ENCODE measurements around the gene PTS.

- TF ChIP-seq, protein P1, sequence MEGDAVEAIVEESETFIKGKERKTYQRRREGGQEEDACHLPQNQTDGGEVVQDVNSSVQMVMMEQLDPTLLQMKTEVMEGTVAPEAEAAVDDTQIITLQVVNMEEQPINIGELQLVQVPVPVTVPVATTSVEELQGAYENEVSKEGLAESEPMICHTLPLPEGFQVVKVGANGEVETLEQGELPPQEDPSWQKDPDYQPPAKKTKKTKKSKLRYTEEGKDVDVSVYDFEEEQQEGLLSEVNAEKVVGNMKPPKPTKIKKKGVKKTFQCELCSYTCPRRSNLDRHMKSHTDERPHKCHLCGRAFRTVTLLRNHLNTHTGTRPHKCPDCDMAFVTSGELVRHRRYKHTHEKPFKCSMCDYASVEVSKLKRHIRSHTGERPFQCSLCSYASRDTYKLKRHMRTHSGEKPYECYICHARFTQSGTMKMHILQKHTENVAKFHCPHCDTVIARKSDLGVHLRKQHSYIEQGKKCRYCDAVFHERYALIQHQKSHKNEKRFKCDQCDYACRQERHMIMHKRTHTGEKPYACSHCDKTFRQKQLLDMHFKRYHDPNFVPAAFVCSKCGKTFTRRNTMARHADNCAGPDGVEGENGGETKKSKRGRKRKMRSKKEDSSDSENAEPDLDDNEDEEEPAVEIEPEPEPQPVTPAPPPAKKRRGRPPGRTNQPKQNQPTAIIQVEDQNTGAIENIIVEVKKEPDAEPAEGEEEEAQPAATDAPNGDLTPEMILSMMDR (IDR thresholded peaks at IDR 0.05), result no peak
- no peak for TF ChIP-seq POLR2A (IDR thresholded peaks at IDR 0.05)
Measured at GRCh38 chr11:112277941-112278340, 51.7 kb downstream of the PTS start.
